Erythroblast (primary cell): Measurements from ENCODE around the gene CFAP70.
"Not testable (repeated sequence)": the region's sequence is repeated elsewhere in the genome, so short reads cannot be mapped to it uniquely, and the experiment has no call there.

Source experiments
- DNase-seq, 2 experiments: peaks; one replicate each; lab custom pipeline; 2025; lab: John Stamatoyannopoulos, UW
- GATA1 ChIP-seq: IDR thresholded peaks from 2 replicates; pipeline ENCODE4 v1.6.1; 2011; ENCODE audit warnings: low read depth, mild to moderate bottlenecking, control low read depth, low read length, moderate library complexity
- POLR2A ChIP-seq: IDR thresholded peaks from 2 replicates; pipeline ENCODE4 v1.6.1; 2011; ENCODE audit warnings: mild to moderate bottlenecking, low read length

CFAP70 gene

DNA sequence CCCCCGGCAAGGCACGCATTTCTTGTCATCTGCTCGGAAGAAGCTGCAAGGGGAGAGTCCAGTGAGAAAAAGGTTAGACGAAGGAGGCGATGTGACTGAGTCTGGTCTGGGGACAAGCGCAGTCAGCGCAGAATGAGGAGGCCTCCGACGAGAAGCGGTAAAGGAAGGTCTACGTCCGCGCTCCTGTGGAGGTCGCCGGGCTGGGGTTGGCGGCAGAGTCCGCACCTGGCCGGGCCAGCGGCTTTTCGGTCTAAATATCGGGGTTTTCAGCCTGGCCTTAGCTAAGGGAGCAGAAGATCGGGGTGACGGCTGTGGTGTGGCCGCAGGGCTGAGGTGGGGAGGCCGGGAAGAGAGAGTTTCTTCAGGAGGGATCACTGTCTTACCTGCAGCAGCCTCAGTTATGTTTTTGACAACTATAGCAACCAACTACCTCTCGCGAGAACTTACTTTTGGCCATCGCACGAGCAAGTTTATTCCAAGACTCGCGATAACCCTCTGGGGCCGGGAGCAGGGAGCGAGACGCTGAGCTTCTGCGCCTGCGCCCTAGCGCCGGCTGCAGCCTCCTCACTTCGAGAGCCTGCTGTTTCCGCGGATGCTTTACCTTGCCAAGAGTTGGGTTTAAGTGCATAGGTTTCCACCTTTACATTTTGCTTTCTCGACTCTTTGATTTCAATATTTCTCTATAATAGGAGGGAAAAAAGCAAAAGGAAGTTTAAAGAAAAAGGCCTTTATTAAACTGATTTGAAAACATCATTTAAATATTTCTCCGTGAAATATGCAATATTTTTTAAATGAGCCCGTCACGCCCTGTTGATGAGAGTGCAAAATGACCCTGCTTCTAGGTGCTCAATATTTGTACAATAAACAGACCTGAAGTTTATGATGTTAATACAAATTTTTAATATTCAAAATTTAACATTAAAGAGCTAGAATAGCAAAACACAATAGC, at the start of gene CFAP70:
Gene CFAP70 (minus strand): TSS at position 534 of the 949 bp plus-strand sequence. CDS start 4,068 bp downstream, outside the sequence.
- DNase-seq: peak; percentile 97
- TF ChIP-seq GATA1 (no peak), POLR2A (peak; percentile 64)

DNA sequence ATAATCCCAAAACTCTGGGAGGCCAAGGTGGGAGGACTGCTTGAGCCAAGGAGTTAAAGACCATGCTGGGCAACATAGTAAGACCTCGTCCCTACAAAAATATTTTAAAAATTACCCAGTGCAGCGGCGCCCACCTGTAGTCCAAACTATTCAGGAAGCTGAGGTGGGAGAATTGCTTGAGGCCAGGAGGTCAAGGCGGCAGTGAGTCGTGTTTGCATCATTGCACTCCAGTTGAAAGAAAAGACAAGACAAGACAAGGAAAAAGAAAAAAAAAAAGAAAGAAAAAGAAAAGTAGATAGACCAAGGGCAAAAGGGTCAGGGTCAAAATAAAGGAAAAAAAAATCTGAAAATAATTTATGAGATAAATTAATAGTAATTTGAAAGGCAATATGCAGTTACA, 49.4 kb upstream of the CFAP70 start:
- no peak for DNase-seq
- no peak for TF ChIP-seq POLR2A
- TF ChIP-seq GATA1: no peak

- no peak for DNase-seq
- TF ChIP-seq GATA1: no peak
- no peak for TF ChIP-seq POLR2A
Observed at GRCh38 chr10:73407495-73407894, 48.8 kb upstream of the CFAP70 start.

DNA sequence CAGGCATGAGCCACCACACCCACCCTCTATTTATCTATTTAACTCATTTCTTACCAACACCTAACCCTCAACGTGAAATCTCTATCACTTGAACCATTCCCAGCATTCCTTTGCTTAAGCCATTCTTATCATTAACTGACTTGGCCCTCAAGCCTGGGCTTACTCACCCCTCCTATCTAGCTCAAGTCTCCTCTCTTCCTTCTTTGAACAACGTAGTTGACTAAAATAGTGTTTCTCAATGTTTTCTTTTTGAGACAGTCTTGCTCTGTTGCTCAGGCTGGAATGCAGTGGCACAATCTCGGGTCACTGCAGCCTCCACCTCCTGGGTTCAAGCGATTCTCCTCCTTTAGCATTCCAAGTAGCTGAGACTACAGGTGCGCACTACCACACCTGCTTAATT, 48.2 kb upstream of the CFAP70 start:
- DNase-seq: peak; percentile 6 to 27
- TF ChIP-seq GATA1 (no peak), POLR2A (no peak)

- TF ChIP-seq POLR2A: no peak
- TF ChIP-seq GATA1: no peak
- DNase-seq: no peak
Observed at GRCh38 chr10:73405556-73405955, 46.9 kb upstream of the CFAP70 start.

DNA sequence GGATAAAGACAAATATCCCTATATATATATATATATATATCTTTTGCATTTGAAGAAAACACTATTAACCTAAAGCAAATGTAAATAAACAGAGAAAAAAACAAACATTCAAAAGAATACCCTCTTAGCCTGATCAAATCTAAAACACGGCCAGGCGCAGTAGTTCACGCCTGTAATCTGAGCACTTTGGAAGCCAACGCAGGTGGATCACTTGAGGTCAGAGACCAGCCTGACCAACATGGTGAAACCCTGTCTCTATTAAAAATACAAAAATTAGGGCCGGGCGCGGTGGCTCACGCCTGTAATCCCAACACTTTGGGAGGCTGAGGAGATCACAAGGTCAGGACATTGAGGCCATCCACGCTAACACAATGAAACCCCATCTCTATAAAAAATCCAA, 46.0 kb upstream of the CFAP70 start:
- no peak for DNase-seq
- TF ChIP-seq GATA1 (no peak), POLR2A (no peak)

DNA sequence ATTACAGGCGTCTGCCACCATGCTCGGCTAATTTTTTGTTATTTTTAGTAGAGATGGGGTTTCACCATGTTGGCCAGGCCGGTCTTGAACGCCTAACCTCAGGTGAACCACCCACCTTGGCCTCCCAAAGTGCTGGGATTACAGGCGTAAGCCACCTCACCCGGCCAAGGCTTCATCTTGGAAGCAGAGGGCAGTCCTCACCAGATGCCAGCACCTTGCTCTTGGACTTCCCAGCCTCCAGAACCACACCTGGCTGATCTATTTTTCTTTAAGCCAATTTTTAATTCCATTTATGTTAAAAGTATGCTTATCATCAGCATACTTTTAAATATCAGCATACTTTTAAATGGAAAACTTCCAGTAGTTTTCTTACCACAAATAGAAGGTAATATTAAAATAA, 43.0 kb upstream of the CFAP70 start:
- TF ChIP-seq POLR2A: no peak
- DNase-seq: no peak

- no peak for DNase-seq
- TF ChIP-seq GATA1 (no peak), POLR2A (no peak)
Observed at GRCh38 chr10:73399063-73399462, 40.4 kb upstream of the CFAP70 start.

DNA sequence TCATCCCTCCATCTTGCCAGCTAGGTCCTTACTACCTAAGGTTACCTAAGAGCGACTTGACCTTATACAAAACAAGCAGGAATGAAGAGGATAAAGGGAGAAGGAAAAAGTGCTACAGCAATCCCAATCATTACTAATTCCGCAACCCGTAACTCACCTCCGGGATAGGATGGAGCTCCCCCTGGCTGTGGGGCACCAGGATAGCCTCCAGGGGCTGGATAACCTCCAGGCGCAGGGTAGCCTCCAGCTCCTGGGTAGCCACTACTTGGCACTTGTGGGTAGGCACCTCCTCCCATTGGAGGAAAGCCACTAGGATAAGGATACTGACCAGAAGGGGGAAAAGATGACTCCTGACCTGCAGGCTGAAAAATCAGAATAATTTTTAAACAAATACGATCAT, 39.4 kb upstream of the CFAP70 start:
- DNase-seq: peak in 1 of 2 experiments; percentile 13
- TF ChIP-seq POLR2A: no peak
- no peak for TF ChIP-seq GATA1

DNA sequence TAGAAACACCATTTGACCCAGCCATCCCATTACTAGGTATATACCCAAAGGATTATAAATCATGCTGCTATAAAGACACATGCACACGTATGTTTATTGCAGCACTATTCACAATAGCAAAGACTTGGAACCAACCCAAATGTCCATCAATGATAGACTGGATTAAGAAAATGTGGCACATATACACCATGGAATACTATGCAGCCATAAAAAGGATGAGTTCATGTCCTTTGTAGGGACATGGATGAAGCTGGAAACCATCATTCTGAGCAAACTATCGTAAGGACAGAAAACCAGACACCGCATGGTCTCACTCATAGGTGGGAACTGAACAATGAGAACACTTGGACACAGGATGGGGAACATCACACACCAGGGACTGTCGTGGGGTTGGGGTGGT, 35.7 kb upstream of the CFAP70 start:
- DNase-seq: not testable (repeated sequence)

GRCh38 chr10:73388228-73388627, 29.6 kb upstream of the CFAP70 start:
- DNase-seq: no peak
- TF ChIP-seq POLR2A: no peak

- DNase-seq: no peak
- no peak for TF ChIP-seq POLR2A
- no peak for TF ChIP-seq GATA1
Observed at GRCh38 chr10:73386583-73386982, 27.9 kb upstream of the CFAP70 start.

- TF ChIP-seq GATA1 (no peak), POLR2A (no peak)
- DNase-seq: no peak
Observed at GRCh38 chr10:73379064-73379748, 20.5 kb upstream of the CFAP70 start.

DNA sequence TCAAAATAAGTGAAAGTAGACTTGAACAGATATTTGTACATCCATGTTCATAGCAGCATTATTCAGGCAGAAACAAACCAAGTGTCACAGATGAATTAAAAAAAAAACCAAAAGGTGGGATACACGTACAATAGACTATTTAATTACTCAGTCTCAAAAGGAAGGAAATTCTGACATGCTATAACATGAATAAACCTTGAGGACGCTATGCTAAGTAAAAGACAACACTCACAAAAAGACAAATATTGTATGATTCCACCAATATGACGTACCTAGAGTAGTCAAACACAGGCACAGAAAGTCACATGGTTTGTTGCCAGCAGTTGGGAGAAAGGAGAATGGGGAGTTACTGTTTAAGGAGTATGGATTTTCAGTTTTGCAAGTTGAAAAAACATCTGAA, 18.0 kb upstream of the CFAP70 start:
- TF ChIP-seq GATA1: no peak
- no peak for TF ChIP-seq POLR2A
- DNase-seq: no peak
